SK-N-SH (cell line): Measurements from ENCODE around the gene OR4K1.

Experiments used
- TEAD4 ChIP-seq: IDR thresholded peaks from 2 replicates; pipeline ENCODE4 v1.4.0; 2012; ENCODE audit warnings: mild to moderate bottlenecking, borderline replicate concordance; ENCODE audit not compliant: insufficient read depth
- YY1 ChIP-seq: IDR thresholded peaks from 2 replicates; pipeline ENCODE4 v1.4.0; 2012; ENCODE audit warnings: low read depth, mild to moderate bottlenecking
- TF ChIP-seq, protein P1 (sequence below): fragments of 200-600 bp; sonication (generic); IDR thresholded peaks from 2 replicates; pipeline ENCODE4 v1.6.1; 2017; ENCODE audit warnings: antibody characterized with exemption, mild to moderate bottlenecking, moderate library complexity
- TF ChIP-seq, protein P2 (sequence below): IDR thresholded peaks from 2 replicates; pipeline ENCODE4 v1.6.1; 2012; ENCODE audit warnings: mild to moderate bottlenecking, low read depth, low read length, moderate library complexity

DNA sequence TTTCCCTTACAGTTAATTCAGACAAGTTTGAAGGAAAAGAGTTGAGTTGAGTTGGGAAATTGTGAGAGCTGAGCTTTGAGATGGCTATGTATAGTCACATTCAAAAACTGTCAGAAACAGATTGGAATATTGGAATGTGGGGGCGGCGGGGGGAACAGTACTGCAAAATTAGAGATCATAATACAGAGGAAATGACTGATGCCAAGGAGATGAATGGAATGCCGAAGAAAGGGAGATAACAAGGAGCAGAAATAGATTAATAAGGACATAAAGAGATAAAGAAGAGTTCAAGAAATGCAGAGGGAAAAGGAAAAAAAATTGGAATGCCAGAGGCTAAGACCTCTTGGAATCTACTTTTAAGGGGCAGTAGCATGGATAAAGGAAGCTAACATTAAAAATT lies 13.5 kb upstream of the OR4K1 start:
- TF ChIP-seq, protein P1, sequence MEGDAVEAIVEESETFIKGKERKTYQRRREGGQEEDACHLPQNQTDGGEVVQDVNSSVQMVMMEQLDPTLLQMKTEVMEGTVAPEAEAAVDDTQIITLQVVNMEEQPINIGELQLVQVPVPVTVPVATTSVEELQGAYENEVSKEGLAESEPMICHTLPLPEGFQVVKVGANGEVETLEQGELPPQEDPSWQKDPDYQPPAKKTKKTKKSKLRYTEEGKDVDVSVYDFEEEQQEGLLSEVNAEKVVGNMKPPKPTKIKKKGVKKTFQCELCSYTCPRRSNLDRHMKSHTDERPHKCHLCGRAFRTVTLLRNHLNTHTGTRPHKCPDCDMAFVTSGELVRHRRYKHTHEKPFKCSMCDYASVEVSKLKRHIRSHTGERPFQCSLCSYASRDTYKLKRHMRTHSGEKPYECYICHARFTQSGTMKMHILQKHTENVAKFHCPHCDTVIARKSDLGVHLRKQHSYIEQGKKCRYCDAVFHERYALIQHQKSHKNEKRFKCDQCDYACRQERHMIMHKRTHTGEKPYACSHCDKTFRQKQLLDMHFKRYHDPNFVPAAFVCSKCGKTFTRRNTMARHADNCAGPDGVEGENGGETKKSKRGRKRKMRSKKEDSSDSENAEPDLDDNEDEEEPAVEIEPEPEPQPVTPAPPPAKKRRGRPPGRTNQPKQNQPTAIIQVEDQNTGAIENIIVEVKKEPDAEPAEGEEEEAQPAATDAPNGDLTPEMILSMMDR: no peak
- no peak for TF ChIP-seq TEAD4
- TF ChIP-seq YY1: no peak
- TF ChIP-seq, protein P2, sequence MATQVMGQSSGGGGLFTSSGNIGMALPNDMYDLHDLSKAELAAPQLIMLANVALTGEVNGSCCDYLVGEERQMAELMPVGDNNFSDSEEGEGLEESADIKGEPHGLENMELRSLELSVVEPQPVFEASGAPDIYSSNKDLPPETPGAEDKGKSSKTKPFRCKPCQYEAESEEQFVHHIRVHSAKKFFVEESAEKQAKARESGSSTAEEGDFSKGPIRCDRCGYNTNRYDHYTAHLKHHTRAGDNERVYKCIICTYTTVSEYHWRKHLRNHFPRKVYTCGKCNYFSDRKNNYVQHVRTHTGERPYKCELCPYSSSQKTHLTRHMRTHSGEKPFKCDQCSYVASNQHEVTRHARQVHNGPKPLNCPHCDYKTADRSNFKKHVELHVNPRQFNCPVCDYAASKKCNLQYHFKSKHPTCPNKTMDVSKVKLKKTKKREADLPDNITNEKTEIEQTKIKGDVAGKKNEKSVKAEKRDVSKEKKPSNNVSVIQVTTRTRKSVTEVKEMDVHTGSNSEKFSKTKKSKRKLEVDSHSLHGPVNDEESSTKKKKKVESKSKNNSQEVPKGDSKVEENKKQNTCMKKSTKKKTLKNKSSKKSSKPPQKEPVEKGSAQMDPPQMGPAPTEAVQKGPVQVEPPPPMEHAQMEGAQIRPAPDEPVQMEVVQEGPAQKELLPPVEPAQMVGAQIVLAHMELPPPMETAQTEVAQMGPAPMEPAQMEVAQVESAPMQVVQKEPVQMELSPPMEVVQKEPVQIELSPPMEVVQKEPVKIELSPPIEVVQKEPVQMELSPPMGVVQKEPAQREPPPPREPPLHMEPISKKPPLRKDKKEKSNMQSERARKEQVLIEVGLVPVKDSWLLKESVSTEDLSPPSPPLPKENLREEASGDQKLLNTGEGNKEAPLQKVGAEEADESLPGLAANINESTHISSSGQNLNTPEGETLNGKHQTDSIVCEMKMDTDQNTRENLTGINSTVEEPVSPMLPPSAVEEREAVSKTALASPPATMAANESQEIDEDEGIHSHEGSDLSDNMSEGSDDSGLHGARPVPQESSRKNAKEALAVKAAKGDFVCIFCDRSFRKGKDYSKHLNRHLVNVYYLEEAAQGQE: no peak
